ENCODE data around the gene MIEF2.

- TF ChIP-seq POLR2A (IDR thresholded peaks at IDR 0.05) (no peak), CTCF (IDR thresholded peaks at IDR 0.05) (no peak)
Observed at GRCh38 chr17:18277076-18277475, 16.6 kb downstream of the MIEF2 start.
